ENCODE results near the gene EFNA2.

Gene EFNA2

GRCh38 chr19:1260749-1261537 is 24.7 kb upstream of the EFNA2 start:
- ChIA-PET CTCF (interaction anchor here (1.4 to 18.0 kb wide), 3 partner anchors 8 to 18 kb away, joined by 8 to 491 read pairs (median 9); partner anchors contain the start of genes ATP5F1D and CBARP), POLR2A (interaction anchor here (3.5 kb wide), 1 partner anchor 8 kb away, joined by 15 read pairs; the partner anchor contains the start of gene CIRBP)
- peak; percentile 96 for DNase-seq (ENCODE audit: extremely low spot score)

GRCh38 chr19:1261538-1261797 is 24.2 kb upstream of the EFNA2 start:
- ChIA-PET CTCF (interaction anchor here (1.4 to 18.0 kb wide), 3 partner anchors 9 to 19 kb away, joined by 8 to 491 read pairs (median 9); partner anchors contain the start of genes ATP5F1D and CBARP), POLR2A (no interaction called here)
- peak; percentile 12 for TF ChIP-seq CTCF (IDR thresholded peaks at IDR 0.05; ENCODE audit: control extremely low read depth, extremely low read depth, low read depth, missing control alignments)
- no peak for DNase-seq (ENCODE audit: extremely low spot score)

More at GRCh38 chr19:1260749-1261537, 24.7 kb upstream of the EFNA2 start:
- TF ChIP-seq CTCF (IDR thresholded peaks at IDR 0.05; ENCODE audit: control extremely low read depth, extremely low read depth, low read depth, missing control alignments): no peak

- ChIA-PET CTCF (interaction anchor here (0.8 to 18.0 kb wide), 5 partner anchors 9 to 240 kb away, joined by 3 to 491 read pairs (median 8); partner anchors contain the start of genes ATP5F1D and CBARP), POLR2A (interaction anchor here (0.5 to 1.4 kb wide), 2 partner anchors 11 to 148 kb away, joined by 3 to 5 read pairs; no protein-coding TSS in a partner anchor)
- DNase-seq (ENCODE audit: extremely low spot score): no peak
Measured at GRCh38 chr19:1261798-1262622, 23.7 kb upstream of the EFNA2 start.

DNA sequence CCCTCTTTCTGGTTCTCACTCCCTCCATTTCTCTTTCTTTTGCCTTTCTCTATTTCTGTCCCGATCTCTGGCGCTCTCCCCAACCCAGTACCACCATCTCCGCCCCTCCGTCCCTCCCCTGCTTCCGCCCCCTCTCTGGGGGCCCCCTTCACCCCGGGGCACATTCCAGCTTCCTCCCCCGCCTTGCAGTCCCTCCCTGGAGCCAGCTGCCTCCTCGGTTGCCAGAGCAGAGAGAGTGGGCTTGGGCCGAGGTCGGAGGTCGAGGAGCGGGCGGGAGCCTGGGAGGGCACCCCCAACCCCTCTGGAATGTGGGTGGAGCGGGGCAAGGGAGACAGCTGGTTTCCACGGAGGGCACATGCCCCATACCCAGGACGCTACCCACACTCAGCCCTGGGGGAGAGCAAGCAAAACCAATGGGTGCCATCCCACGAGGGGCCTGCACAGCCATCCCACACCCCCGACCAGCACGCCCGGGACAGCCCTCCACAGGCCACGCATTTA is 23.0 kb upstream of the EFNA2 start:
- TF ChIP-seq CTCF (IDR thresholded peaks at IDR 0.05; ENCODE audit: control extremely low read depth, extremely low read depth, low read depth, missing control alignments): no peak
- ChIA-PET POLR2A (interaction anchor here (0.5 to 1.4 kb wide), 2 partner anchors 10 to 147 kb away, joined by 3 to 5 read pairs; no protein-coding TSS in a partner anchor), CTCF (interaction anchor here (0.8 to 18.0 kb wide), 5 partner anchors 9 to 241 kb away, joined by 3 to 491 read pairs (median 8); partner anchors contain the start of genes ATP5F1D and CBARP)
- DNase-seq (ENCODE audit: extremely low spot score): no peak

More at GRCh38 chr19:1261798-1262622, 23.7 kb upstream of the EFNA2 start:
- TF ChIP-seq CTCF (IDR thresholded peaks at IDR 0.05; ENCODE audit: control extremely low read depth, extremely low read depth, low read depth, missing control alignments): no peak

DNA sequence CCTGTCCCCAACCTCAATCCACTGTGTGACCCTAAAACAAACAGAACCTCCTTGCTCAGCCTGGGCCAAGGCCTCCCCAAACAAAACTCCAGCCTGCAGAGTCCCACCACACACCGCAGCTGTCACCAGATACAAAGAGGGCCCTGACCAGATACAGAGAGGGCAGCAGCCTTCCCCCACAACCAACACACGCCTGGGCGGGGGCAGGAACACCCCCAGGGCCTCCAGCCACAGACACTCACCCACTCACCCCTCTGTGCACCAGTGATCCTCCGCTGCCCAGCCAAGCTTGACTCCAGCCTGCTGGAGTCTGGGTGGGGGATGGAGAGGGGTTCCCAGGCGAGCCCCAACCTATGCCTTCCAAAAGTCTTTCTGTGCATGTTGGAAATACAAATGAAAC is 22.5 kb upstream of the EFNA2 start:
- POLR2A ChIA-PET: interaction anchor here (1.4 kb wide), 1 partner anchor 9 kb away, joined by 5 read pairs; no protein-coding TSS in a partner anchor
- no peak for DNase-seq (ENCODE audit: extremely low spot score)
- TF ChIP-seq CTCF (IDR thresholded peaks at IDR 0.05; ENCODE audit: control extremely low read depth, extremely low read depth, low read depth, missing control alignments): no peak
- CTCF ChIA-PET: interaction anchor here (1.7 to 18.0 kb wide), 3 partner anchors 9 to 21 kb away, joined by 4 to 491 read pairs (median 9); partner anchors contain the start of genes ATP5F1D and CBARP

Data from GM10248 (cell line).